ENCODE data around the gene TUBB8B.
"Not testable (repeated sequence)": the region's sequence is repeated elsewhere in the genome, so short reads cannot be mapped to it uniquely, and the experiment has no call there.

TUBB8B gene

GRCh38 chr18:11383-12274 lies 37.8 kb downstream of the TUBB8B start:
- DNase-seq = not testable (repeated sequence)

- not testable (repeated sequence) for DNase-seq
Observed at GRCh38 chr18:10624-11184, 38.7 kb downstream of the TUBB8B start.

GRCh38 chr18:9937-10336 lies 39.5 kb downstream of the TUBB8B start:
- not testable (repeated sequence) for DNase-seq
